ENCODE results near the gene ALDOB. TPM values are rescaled to one million over a fixed set of nuclear protein-coding genes. Genes with fewer than 3 reads are reported as not detected.

Gene ALDOB
- total and polyA plus RNA-seq, 8 donors = 0.45 to 101 (median 2.5) TPM; not detected in 1

GRCh38 chr9:101381833-101382342 is 53.7 kb downstream of the ALDOB start:
- Histone ChIP-seq H3K4me3 (no peak overlapping the region), H3K27ac (no peak overlapping the region), H3K9me3 (peaks cover 0 to 13% (median 9%) of the 10 kb centered on the region in 4 donors), H3K36me3 (no peaks in the 10 kb centered on the region), H3K27me3 (no peaks in the 10 kb centered on the region), H3K4me1 (no peaks in the 10 kb centered on the region)
- DNase-seq = no peak
- TF ChIP-seq POLR2A (IDR thresholded peaks at IDR 0.05) = no peak
- no peak for TF ChIP-seq POLR2AphosphoS5 (IDR thresholded peaks at IDR 0.05)
- TF ChIP-seq EP300 (IDR thresholded peaks at IDR 0.05) = no peak
- WGBS, 5 donors = 55 to 75% (median 58%) methylated on average over 2 of the region's 2 CpGs
- intact Hi-C loops (cut with DNase I; ENCODE audit: low total_unique reads) = no loop called here

- Histone ChIP-seq H3K27ac (no peak overlapping the region), H3K27me3 (no peaks in the 10 kb centered on the region), H3K4me3 (no peak overlapping the region), H3K36me3 (no peaks in the 10 kb centered on the region), H3K9me3 (peaks cover 0 to 13% (median 9%) of the 10 kb centered on the region in 4 donors), H3K4me1 (no peaks in the 10 kb centered on the region)
- whole genome bisulfite sequencing, 5 donors = 87 to 94% (median 90%) methylated on average over 3 of the region's 3 CpGs
- intact Hi-C loops (cut with DNase I; ENCODE audit: low total_unique reads) = no loop called here
- no peak for TF ChIP-seq CTCF (IDR thresholded peaks at IDR 0.05)
- TF ChIP-seq POLR2A (IDR thresholded peaks at IDR 0.05) = no peak
- TF ChIP-seq EP300 (IDR thresholded peaks at IDR 0.05) = no peak
- TF ChIP-seq POLR2AphosphoS5 (IDR thresholded peaks at IDR 0.05) = no peak
- DNase-seq = no peak
These were observed 54.5 kb downstream of the ALDOB start for GRCh38 chr9:101381118-101381517.

DNA sequence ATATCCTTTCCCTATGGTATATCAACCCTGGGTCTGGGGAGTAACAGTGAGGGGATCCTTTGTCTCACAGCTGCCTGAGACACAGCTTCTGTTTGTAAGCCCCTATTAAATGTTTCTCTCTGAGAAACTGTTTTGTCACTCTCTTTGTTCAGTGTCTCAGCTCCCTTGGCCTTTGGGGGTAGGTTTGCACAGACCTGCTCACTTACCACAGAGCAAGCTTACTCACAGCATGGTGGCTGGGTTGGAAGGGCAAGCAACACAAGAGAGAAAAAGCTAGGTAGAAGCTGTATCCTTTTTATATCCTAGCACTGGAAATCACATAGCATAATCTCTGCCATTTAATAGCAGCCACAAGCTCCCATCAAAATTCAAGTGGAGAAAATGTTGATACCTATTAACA is 55.3 kb downstream of the ALDOB start:
- Histone ChIP-seq H3K36me3 (no peaks in the 10 kb centered on the region), H3K4me3 (no peak overlapping the region), H3K27me3 (no peaks in the 10 kb centered on the region), H3K4me1 (no peaks in the 10 kb centered on the region), H3K27ac (no peak overlapping the region), H3K9me3 (peaks cover 0 to 11% (median 6%) of the 10 kb centered on the region in 4 donors)
- TF ChIP-seq POLR2A (IDR thresholded peaks at IDR 0.05) = no peak
- no peak for TF ChIP-seq EP300 (IDR thresholded peaks at IDR 0.05)
- no peak for TF ChIP-seq CTCF (IDR thresholded peaks at IDR 0.05)
- no peak for TF ChIP-seq POLR2AphosphoS5 (IDR thresholded peaks at IDR 0.05)
- intact Hi-C loops (cut with DNase I; ENCODE audit: low total_unique reads) = no loop called here
- DNase-seq = no peak

GRCh38 chr9:101376111-101376848 is 59.3 kb downstream of the ALDOB start:
- Histone ChIP-seq H3K9me3 (peaks cover 0 to 3% (median 0%) of the 10 kb centered on the region in 4 donors), H3K4me3 (no peak overlapping the region), H3K4me1 (no peaks in the 10 kb centered on the region), H3K27me3 (no peaks in the 10 kb centered on the region), H3K36me3 (no peaks in the 10 kb centered on the region), H3K27ac (no peak overlapping the region)
- 66 to 87% (median 81%) methylated on average over 6 of the region's 6 CpGs for whole genome bisulfite sequencing, 5 donors
- TF ChIP-seq POLR2A (IDR thresholded peaks at IDR 0.05) (no peak), EP300 (IDR thresholded peaks at IDR 0.05) (no peak), POLR2AphosphoS5 (IDR thresholded peaks at IDR 0.05) (no peak), CTCF (IDR thresholded peaks at IDR 0.05) (no peak)
- intact Hi-C loops (cut with DNase I; ENCODE audit: low total_unique reads) = no loop called here
- no peak for DNase-seq

- TF ChIP-seq POLR2AphosphoS5 (IDR thresholded peaks at IDR 0.05) = no peak
- no peak for TF ChIP-seq EP300 (IDR thresholded peaks at IDR 0.05)
- TF ChIP-seq CTCF (IDR thresholded peaks at IDR 0.05) = no peak
- no peak for TF ChIP-seq POLR2A (IDR thresholded peaks at IDR 0.05)
- no peaks in the 10 kb centered on the region for H3K4me1 ChIP-seq
- intact Hi-C loops (cut with DNase I; ENCODE audit: low total_unique reads) = no loop called here
- H3K4me3 ChIP-seq = no peak overlapping the region
- H3K27ac ChIP-seq = no peak overlapping the region
- WGBS, 5 donors = 91 to 92% (median 92%) methylated on average over 12 of the region's 12 CpGs
- H3K9me3 ChIP-seq = peaks cover 0 to 3% (median 0%) of the 10 kb centered on the region in 4 donors
- H3K36me3 ChIP-seq = no peaks in the 10 kb centered on the region
- no peak for DNase-seq
- no peaks in the 10 kb centered on the region for H3K27me3 ChIP-seq
These were observed 60.0 kb downstream of the ALDOB start for GRCh38 chr9:101375546-101375945.
